Stimulated activated CD4-positive, alpha-beta T cell treated with anti-CD3 and anti-CD28 coated beads, Interleukin-4, amount 100 ng/mL, for 4 hours (primary cell): ENCODE measurements around the gene KRT34.
A peak's percentile ranks its signal among the peaks of the same experiment; 100 is the strongest.
"Not testable (repeated sequence)": the region's sequence is repeated elsewhere in the genome, so short reads cannot be mapped to it uniquely, and the experiment has no call there.

Experiments used
- DNase-seq, 2 experiments: peaks; one replicate each; pipeline ENCODE4 v3.0.0-alpha.2; 2020

Gene KRT34

GRCh38 chr17:41360296-41360995 is 21.7 kb downstream of the KRT34 start:
- DNase-seq, result no peak

GRCh38 chr17:41354536-41354935 is 27.6 kb downstream of the KRT34 start:
- DNase-seq, result no peak

GRCh38 chr17:41352597-41353366 is 29.3 kb downstream of the KRT34 start:
- no peak for DNase-seq

- no peak for DNase-seq
Observed at GRCh38 chr17:41351177-41351576, 30.9 kb downstream of the KRT34 start.

GRCh38 chr17:41350381-41350878 is 31.7 kb downstream of the KRT34 start, which contains the start of gene KRT33A:
KRT33A (minus strand) TSS chr17:41350828; CDS start chr17:41350767, 61 bp downstream.
- DNase-seq, result not testable (repeated sequence)

GRCh38 chr17:41347869-41348760 is 34.0 kb downstream of the KRT34 start:
- no peak for DNase-seq

GRCh38 chr17:41346421-41346820 is 35.7 kb downstream of the KRT34 start:
- DNase-seq, result not testable (repeated sequence)

- no peak for DNase-seq
Observed at GRCh38 chr17:41345992-41346391, 36.1 kb downstream of the KRT34 start.

- DNase-seq, result no peak
Observed at GRCh38 chr17:41343029-41343428, 39.1 kb downstream of the KRT34 start.

- peak in 1 of 2 experiments; percentile 27 for DNase-seq
Observed at GRCh38 chr17:41340934-41341861, 40.9 kb downstream of the KRT34 start.

- DNase-seq, result no peak
Observed at GRCh38 chr17:41340494-41340893, 41.6 kb downstream of the KRT34 start.

GRCh38 chr17:41339571-41340172 is 42.4 kb downstream of the KRT34 start:
- DNase-seq, result no peak

GRCh38 chr17:41338961-41339485 is 43.1 kb downstream of the KRT34 start:
- DNase-seq, result peak in 1 of 2 experiments; percentile 35

- DNase-seq, result no peak
Observed at GRCh38 chr17:41335747-41336146, 46.4 kb downstream of the KRT34 start.

- DNase-seq, result no peak
Observed at GRCh38 chr17:41334385-41335305, 47.5 kb downstream of the KRT34 start.

GRCh38 chr17:41333836-41334235 is 48.3 kb downstream of the KRT34 start:
- DNase-seq, result no peak

- DNase-seq, result no peak
Observed at GRCh38 chr17:41333098-41333497, 49.0 kb downstream of the KRT34 start.

GRCh38 chr17:41332239-41332638 is 49.9 kb downstream of the KRT34 start:
- no peak for DNase-seq

GRCh38 chr17:41331606-41332005 is 50.5 kb downstream of the KRT34 start:
- DNase-seq, result no peak
